Measurements from ENCODE around the gene MRPS23.

- TF ChIP-seq POLR2A (IDR thresholded peaks at IDR 0.05; ENCODE audit: low read depth, low read length) = no peak
- TF ChIP-seq TAF1 (IDR thresholded peaks at IDR 0.05; ENCODE audit: borderline replicate concordance, low read depth, low read length) = no peak
These were observed 11.4 kb downstream of the MRPS23 start for GRCh38 chr17:57838453-57838852.
